C4-2B (cell line): ENCODE results near the gene AGPAT3.

Source experiments
- H3K27ac ChIP-seq: fragments of 450-650 bp; 2 replicates; pipeline ENCODE4 v1.5.1; 2017
- ZFX ChIP-seq: fragments of 450-650 bp; IDR thresholded peaks from 2 replicates; pipeline ENCODE4 v1.6.1; 2017
- TF ChIP-seq, protein P1 (sequence below): fragments of 450-650 bp; conservative IDR thresholded peaks from 2 replicates; pipeline ENCODE4 v1.5.1; 2017; ENCODE audit warnings: mild to moderate bottlenecking

The AGPAT3 gene

DNA sequence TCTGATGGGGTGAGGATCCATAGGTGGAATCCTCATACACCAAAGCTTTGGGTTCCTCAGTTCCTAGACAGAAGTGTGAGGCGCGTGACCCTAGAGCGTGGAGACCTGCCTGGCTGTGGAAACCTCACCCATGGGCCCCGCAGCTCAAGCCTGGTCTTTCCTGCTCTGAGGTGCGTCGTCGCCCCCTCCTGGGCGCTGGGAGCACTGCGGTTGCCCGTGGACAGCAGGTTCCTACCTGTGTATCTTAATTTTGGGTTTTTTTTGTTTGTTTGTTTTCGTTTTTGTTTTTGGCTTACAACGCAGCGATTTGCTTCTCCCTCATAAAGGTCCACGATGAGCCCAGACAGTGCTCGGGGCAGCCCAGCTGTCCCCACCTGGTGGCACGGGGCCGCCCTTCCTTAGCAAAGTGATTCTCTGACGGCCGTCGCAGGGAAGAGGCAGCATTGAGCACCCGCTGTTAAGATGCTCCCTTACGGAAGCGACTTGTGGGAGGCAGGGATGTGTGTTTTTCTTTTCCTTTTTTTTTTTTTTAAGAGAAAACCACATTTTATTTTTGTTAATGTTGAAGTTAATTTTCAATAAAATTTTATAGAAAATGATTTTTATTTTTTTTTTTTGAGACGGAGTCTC lies 110.6 kb downstream of the AGPAT3 start:
- no peak overlapping the region for H3K27ac ChIP-seq
- TF ChIP-seq, protein P1, sequence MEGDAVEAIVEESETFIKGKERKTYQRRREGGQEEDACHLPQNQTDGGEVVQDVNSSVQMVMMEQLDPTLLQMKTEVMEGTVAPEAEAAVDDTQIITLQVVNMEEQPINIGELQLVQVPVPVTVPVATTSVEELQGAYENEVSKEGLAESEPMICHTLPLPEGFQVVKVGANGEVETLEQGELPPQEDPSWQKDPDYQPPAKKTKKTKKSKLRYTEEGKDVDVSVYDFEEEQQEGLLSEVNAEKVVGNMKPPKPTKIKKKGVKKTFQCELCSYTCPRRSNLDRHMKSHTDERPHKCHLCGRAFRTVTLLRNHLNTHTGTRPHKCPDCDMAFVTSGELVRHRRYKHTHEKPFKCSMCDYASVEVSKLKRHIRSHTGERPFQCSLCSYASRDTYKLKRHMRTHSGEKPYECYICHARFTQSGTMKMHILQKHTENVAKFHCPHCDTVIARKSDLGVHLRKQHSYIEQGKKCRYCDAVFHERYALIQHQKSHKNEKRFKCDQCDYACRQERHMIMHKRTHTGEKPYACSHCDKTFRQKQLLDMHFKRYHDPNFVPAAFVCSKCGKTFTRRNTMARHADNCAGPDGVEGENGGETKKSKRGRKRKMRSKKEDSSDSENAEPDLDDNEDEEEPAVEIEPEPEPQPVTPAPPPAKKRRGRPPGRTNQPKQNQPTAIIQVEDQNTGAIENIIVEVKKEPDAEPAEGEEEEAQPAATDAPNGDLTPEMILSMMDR: peak; percentile 95
- no peak for TF ChIP-seq ZFX

DNA sequence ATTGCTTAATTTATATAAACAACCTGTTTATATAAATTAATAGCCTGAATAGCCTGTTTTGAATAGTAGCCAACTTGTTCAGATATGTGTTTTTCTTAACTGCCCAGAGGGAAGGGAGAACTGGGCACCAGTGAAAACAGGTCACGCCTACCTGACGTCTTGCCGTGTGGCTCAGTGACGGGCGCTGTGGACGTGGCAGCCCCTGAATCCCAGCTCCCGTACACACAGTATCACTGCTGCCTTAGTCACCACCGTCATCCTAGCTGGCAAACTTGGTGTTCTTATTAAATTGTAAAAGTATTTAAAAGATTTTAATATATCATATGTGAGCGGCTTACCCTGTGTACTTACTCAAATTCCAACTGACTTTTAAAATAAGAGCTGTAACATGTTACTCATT lies 111.6 kb downstream of the AGPAT3 start:
- H3K27ac ChIP-seq: no peak overlapping the region
- TF ChIP-seq, protein P1: no peak
- no peak for TF ChIP-seq ZFX

DNA sequence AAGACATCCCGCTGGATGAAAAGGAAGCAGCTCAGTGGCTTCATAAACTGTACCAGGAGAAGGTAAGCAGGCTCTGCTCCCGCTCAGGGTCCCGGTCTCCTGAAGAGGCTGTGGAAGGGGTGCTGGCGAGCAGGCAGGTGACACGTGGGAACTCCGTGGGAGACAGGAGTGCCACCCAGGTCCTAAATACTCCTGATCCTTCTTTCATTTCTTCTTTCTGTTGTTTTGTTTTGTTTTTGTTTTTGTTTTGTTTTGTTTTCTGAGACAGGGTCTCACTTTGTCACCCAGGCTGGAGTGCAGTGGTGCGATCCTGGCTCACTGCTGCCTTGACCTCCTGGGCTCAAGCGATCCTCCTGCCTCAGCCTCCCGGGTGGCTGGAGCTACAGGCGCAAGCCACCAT lies 113.0 kb downstream of the AGPAT3 start:
- TF ChIP-seq, protein P1: no peak
- no peak for TF ChIP-seq ZFX
- H3K27ac ChIP-seq: no peak overlapping the region; the same call in 1 of the 2 replicates

DNA sequence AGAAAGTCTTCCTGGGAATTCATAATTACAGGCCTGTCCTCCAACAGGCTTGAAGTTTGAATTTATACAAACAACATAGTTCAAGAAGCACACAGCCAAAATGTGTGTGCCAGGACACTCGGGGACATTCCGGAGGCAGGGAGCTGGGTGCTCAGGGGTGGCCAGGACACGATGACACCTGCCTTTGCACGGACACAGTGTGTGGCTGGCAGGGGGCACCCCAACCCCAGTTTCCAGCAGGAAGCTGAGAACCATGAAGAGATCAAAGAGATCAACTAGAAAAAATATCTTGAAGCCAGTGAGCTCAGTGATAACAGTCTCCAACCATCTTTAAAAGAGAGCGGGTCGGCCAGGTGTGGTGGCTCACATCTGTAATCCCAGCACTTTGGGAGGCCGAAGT lies 114.6 kb downstream of the AGPAT3 start:
- peak overlapping the region; percentile 88 for H3K27ac ChIP-seq
- TF ChIP-seq, protein P1: no peak
- TF ChIP-seq ZFX: no peak

DNA sequence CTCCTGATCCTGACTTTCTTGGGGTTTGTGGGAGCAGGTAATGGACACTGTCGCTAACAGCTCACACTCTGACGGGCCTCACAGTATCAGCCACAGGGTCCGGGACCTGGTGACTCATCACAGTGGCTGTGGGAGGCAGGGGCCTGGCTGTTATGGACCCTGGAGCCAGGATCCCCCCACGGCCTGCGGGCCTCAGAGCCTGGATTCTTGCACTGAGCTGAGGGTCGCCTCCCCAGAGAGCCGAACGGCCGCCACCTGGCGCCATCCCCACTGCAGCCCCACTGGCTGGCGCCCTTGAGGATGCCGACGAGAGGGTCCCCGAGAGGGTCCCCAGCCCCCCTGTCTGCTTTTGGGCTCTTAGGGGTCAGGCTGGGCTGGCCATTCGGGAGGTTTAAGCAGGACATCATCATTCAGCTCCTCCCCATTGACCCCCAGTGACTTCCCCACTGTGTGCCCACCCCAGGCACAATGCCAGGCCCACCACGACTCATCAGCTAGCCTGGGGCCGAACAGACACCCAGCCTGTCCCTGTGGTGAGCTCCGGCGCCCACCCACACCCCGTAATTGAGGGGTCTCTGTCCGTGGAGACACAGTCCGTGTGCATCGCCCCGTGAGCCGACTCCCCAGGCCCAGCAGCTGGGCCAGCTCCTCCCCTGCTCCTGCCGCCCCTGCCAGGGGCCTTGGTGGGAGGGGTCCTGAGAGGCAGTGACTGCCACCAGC lies 116.3 kb downstream of the AGPAT3 start:
- no peak for TF ChIP-seq ZFX
- TF ChIP-seq, protein P1: no peak
- peak overlapping the region; percentile 88 for H3K27ac ChIP-seq

DNA sequence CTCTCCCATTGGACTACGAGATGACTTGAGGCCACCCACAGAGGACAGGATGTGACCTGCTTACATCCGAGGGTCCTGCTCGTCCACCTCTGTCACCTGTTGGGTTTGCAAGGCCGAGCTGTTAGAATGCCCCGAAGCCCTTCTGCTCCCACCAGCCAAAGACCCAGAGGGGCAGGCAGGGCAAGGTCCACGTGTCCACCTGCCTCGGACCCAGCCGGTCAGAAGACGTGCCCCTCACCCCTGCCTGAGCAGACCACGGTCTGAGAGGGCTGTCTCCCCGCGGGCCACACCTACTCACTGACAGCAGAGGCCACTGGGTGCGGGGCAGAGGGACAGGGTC lies 116.8 kb downstream of the AGPAT3 start:
- peak overlapping the region; percentile 88 for H3K27ac ChIP-seq

More for the DNA sequence above, 116.8 kb downstream of the AGPAT3 start:
- no peak for TF ChIP-seq ZFX
- TF ChIP-seq, protein P1: no peak
